HepG2 (cell line): ENCODE data around the gene ACOXL. TPM values are rescaled to one million over a fixed set of nuclear protein-coding genes. Genes with fewer than 3 reads are reported as not detected.

Source experiments
- ATAC-seq: fragments of 200-7000 bp; cut with Tn5 transposase; 3 replicates; pipeline ENCODE4 v1.9.1; 2020; ENCODE audit warnings: mild to moderate bottlenecking, moderate library complexity
- BruUV-seq: library from RNA; stranded (reverse); fragments of 400-500 nt; replicated peaks from 2 replicates; lab custom pipeline; 2021; lab: Mats Ljungman, UMichigan
- CTCF ChIA-PET: fragments of 300-600 bp; formaldehyde crosslinking; extraction: SDS; loops from one replicate; lab custom pipeline; 2021; ENCODE audit warnings: low total read pairs, inconsistent platforms, low intra/inter-chr PET ratio; lab: Yijun Ruan, JAX
- POLR2A ChIA-PET: fragments of 350-600 bp; sonication (Branson Sonifier 250); formaldehyde crosslinking; loops from one replicate; lab custom pipeline; 2020; ENCODE audit warnings: antibody characterized with exemption, inconsistent platforms; lab: Yijun Ruan, JAX
- DNase-seq: peaks from one replicate; pipeline ENCODE4 v3.0.0-alpha.2; 2015; ENCODE audit warnings: low spot score
- FAIRE-seq: peaks from 3 replicates; lab custom pipeline; 2011; peaks lifted over from hg19 to GRCh38; lab: Jason Lieb, UNC
- H2AFZ ChIP-seq: one replicate; pipeline ENCODE4 v1.6.1; 2011; ENCODE audit warnings: low read length, inconsistent platforms
- H3K27ac ChIP-seq: fragments of 300-600 bp; 3 replicates; pipeline ENCODE4 v1.8.0; 2011; ENCODE audit warnings: mixed run types, mild to moderate bottlenecking, mixed read lengths, low read length, inconsistent platforms; ENCODE audit not compliant: insufficient read depth; ENCODE audit errors: extremely low read length
- H3K27me3 ChIP-seq, 2 experiments: fragments of 200-600 bp in 1 of 2; 2 replicates in 1 of 2; 3 replicates in 1 of 2; pipeline versions ENCODE4 v1.6.0 to v1.8.0; 2011; ENCODE audit warnings: low read length in 2 of 2, mild to moderate bottlenecking in 2 of 2, moderate library complexity in 2 of 2, inconsistent platforms in 1 of 2; ENCODE audit not compliant: insufficient read depth in 2 of 2, control insufficient read depth in 1 of 2
- H3K36me3 ChIP-seq, 2 experiments: fragments of 200-600 bp in 1 of 2; replicated peaks in 1 of 2; 2 replicates in 1 of 2; 3 replicates in 1 of 2; pipeline versions ENCODE4 v1.5.1 to v1.8.0; 2011; ENCODE audit warnings: low read length in 2 of 2, inconsistent platforms in 1 of 2; ENCODE audit not compliant: insufficient read depth in 2 of 2, control insufficient read depth in 1 of 2
- H3K4me1 ChIP-seq: 2 replicates; pipeline ENCODE4 v1.5.1; 2012; ENCODE audit warnings: low read length, inconsistent platforms; ENCODE audit not compliant: insufficient read depth
- H3K4me2 ChIP-seq: 2 replicates; pipeline ENCODE4 v1.6.0; 2011; ENCODE audit warnings: low read depth, low read length, inconsistent platforms
- H3K4me3 ChIP-seq, 3 experiments: fragments of 200-600 bp in 1 of 3; sonication (generic), shearing (Covaris generic) in 1 of 3; replicated peaks in 1 of 3; 2 replicates each; pipeline ENCODE4 v1.5.1; 2011 to 2016; ENCODE audit warnings: low read length in 3 of 3, inconsistent platforms in 2 of 3, low read depth in 2 of 3, mild to moderate bottlenecking in 2 of 3, control low read depth in 1 of 3, mixed read lengths in 1 of 3; ENCODE audit not compliant: insufficient read depth in 1 of 3
- H3K79me2 ChIP-seq: one replicate; pipeline ENCODE4 v1.6.1; 2011; ENCODE audit warnings: low read length, inconsistent platforms; ENCODE audit not compliant: insufficient read depth
- H3K9ac ChIP-seq: 2 replicates; pipeline ENCODE4 v1.6.0; 2011; ENCODE audit warnings: mild to moderate bottlenecking, low read depth, low read length, inconsistent platforms; ENCODE audit not compliant: insufficient read depth
- H3K9me3 ChIP-seq: 2 replicates; pipeline ENCODE4 v1.5.1; 2012; ENCODE audit warnings: mild to moderate bottlenecking, low read length
- H4K20me1 ChIP-seq: 2 replicates; pipeline ENCODE4 v1.6.0; 2011; ENCODE audit warnings: inconsistent platforms, mild to moderate bottlenecking, low read length, moderate library complexity; ENCODE audit not compliant: insufficient read depth
- DR1 ChIP-seq: sonication (generic); formaldehyde crosslinking; IDR thresholded peaks from 2 replicates; pipeline ENCODE4 v1.8.0; 2021; ENCODE audit warnings: mild to moderate bottlenecking, missing genetic modification reagents, inconsistent platforms
- HOXA5 ChIP-seq: sonication (generic); formaldehyde crosslinking; IDR thresholded peaks from 2 replicates; pipeline ENCODE4 v1.4.0; 2020; ENCODE audit warnings: missing genetic modification reagents
- JUNB ChIP-seq: sonication (generic); formaldehyde crosslinking; IDR thresholded peaks from 2 replicates; pipeline ENCODE4 v1.8.0; 2022; ENCODE audit warnings: missing genetic modification reagents, mild to moderate bottlenecking, borderline replicate concordance
- KLF6 ChIP-seq: IDR thresholded peaks from 2 replicates; pipeline ENCODE4 v1.8.0; 2016; ENCODE audit warnings: missing biosample characterization, missing genetic modification reagents
- RARG ChIP-seq: sonication (generic); formaldehyde crosslinking; IDR thresholded peaks from 2 replicates; pipeline ENCODE4 v1.4.0; 2020; ENCODE audit warnings: low read depth, mild to moderate bottlenecking, missing genetic modification reagents
- SRSF4 ChIP-seq: fragments of 200-400 bp; formaldehyde crosslinking; IDR thresholded peaks from one replicate; pipeline ENCODE4 v1.6.1; 2018; ENCODE audit warnings: mild to moderate bottlenecking, low read depth, low read length, moderate library complexity; ENCODE audit not compliant: poor library complexity, severe bottlenecking
- ZBTB20 ChIP-seq: sonication (generic); formaldehyde crosslinking; IDR thresholded peaks from 2 replicates; pipeline ENCODE4 v1.8.1; 2023; ENCODE audit warnings: missing genetic modification reagents, low read depth, mild to moderate bottlenecking, borderline replicate concordance
- ZNF570 ChIP-seq: sonication (generic); formaldehyde crosslinking; IDR thresholded peaks from 2 replicates; pipeline ENCODE4 v1.4.0; 2020; ENCODE audit warnings: mild to moderate bottlenecking, missing genetic modification reagents, borderline replicate concordance
- WGBS: methylation state at CpG from one replicate; pipeline ENCODE4 v1.1.6; 2017; ENCODE audit warnings: low lambda C conversion rate; 5-methylcytosine and 5-hydroxymethylcytosine counted together
- in situ Hi-C: cut with HindIII; loops from 2 replicates; pipeline ENCODE4 v1.10.0; 2017; ENCODE audit warnings: low pct_unique_long_range_greater_than_20kb; ENCODE audit not compliant: extremely low pct_ligation_motif_present
- intact Hi-C: fragments of 100-400 bp; cut with micrococcal nuclease; formaldehyde crosslinking; loops from one replicate; pipeline ENCODE4 v1.10.0; 2022; ENCODE audit not compliant: unreplicated experiment
- polyA plus RNA-seq, 8 experiments: library from polyadenylated mRNA; depleted of rRNA in 3 of 8; stranded (reverse) in 7 of 8; unstranded in 1 of 8; fragments of >200 nt; fragmentation: Illumina TruSeq in 4 of 8; extraction: Trizol in 4 of 8; gene quantifications; 2 replicates each; pipeline versions ENCODE4 v1.2.1 to v1.2.3, GENCODE V29; 2011 to 2016; ENCODE audit warnings: low read depth in 4 of 8, missing spikeins in 1 of 8, mixed read lengths in 1 of 8; ENCODE audit not compliant: insufficient read depth in 1 of 8
- total RNA-seq, 5 experiments: library from RNA; depleted of rRNA; stranded (reverse); fragments of >200 nt; fragmentation: Illumina TruSeq; extraction: Trizol; gene quantifications; 2 replicates each; pipeline ENCODE4 v1.2.3, GENCODE V29; 2016; ENCODE audit warnings: low read depth in 1 of 5
- TF ChIP-seq, protein P1 (sequence below): sonication (generic); formaldehyde crosslinking; IDR thresholded peaks from 2 replicates; pipeline ENCODE4 v1.5.1; 2020; ENCODE audit warnings: mild to moderate bottlenecking, missing genetic modification reagents, moderate library complexity
- TF ChIP-seq, protein P2 (sequence below): sonication (generic); formaldehyde crosslinking; IDR thresholded peaks from 2 replicates; pipeline ENCODE4 v1.5.0; 2020; ENCODE audit warnings: mild to moderate bottlenecking, missing genetic modification reagents
- TF ChIP-seq, protein P3 (sequence below): IDR thresholded peaks from 2 replicates; pipeline ENCODE4 v1.6.1; 2012; ENCODE audit warnings: low read length, improper control_type of control experiment
- TF ChIP-seq, protein P4 (sequence below): sonication (generic); formaldehyde crosslinking; IDR thresholded peaks from 2 replicates; pipeline ENCODE4 v1.5.0; 2020; ENCODE audit warnings: missing genetic modification reagents

Gene ACOXL
- total and polyA plus RNA-seq, 2 of the 13 experiments (the other 11 are each of a cell fraction or from before 2014, with no cell fraction given), result not detected

DNA sequence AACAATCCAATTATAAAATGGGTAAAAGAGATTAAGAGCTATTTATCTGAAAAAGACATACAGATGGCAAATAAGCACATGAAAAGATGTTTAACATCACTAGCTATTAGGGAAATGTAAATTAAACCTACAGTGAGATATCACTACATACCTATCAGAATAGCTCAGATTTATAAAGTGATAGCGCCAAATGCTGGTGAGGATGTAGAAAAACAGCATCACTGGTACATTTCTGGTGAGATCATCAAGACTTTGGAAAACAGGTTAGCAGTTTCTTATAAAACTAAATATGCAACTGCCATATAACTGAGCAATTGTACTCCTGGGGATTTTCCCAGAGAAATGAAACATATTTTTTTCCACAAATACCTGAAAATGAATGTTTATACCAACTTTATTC lies 100.4 kb downstream of the ACOXL start:
- Histone ChIP-seq H3K27me3 (peaks cover 6 to 30% of the 10 kb centered on the region in 2 experiments), H3K4me2 (no peak overlapping the region), H3K4me1 (no peaks in the 10 kb centered on the region), H3K36me3 (no peaks in the 10 kb centered on the region), H4K20me1 (no peaks in the 10 kb centered on the region), H3K27ac (no peak overlapping the region), H2AFZ (no peak overlapping the region), H3K79me2 (no peaks in the 10 kb centered on the region), H3K4me3 (no peak overlapping the region), H3K9ac (no peak overlapping the region), H3K9me3 (no peaks in the 10 kb centered on the region)
- WGBS, result 0% methylated on average over 1 of the region's 1 CpG
- FAIRE-seq (no peak), ATAC-seq (no peak), DNase-seq (no peak)
- in situ Hi-C loops, result no loop called here
- BruUV-seq, result no TSS peak
- intact Hi-C loops, result no loop called here
- ChIA-PET CTCF (no interaction called here), POLR2A (no interaction called here)
- TF ChIP-seq HOXA5 (CRISPR knock-in tag) (no peak), DR1 (CRISPR knock-in tag) (no peak), KLF6 (CRISPR knock-in tag) (no peak), ZBTB20 (no peak), RARG (CRISPR knock-in tag) (no peak), SRSF4 (no peak), ZNF570 (CRISPR knock-in tag) (no peak), JUNB (CRISPR knock-in tag) (no peak)
- TF ChIP-seq, protein P1, sequence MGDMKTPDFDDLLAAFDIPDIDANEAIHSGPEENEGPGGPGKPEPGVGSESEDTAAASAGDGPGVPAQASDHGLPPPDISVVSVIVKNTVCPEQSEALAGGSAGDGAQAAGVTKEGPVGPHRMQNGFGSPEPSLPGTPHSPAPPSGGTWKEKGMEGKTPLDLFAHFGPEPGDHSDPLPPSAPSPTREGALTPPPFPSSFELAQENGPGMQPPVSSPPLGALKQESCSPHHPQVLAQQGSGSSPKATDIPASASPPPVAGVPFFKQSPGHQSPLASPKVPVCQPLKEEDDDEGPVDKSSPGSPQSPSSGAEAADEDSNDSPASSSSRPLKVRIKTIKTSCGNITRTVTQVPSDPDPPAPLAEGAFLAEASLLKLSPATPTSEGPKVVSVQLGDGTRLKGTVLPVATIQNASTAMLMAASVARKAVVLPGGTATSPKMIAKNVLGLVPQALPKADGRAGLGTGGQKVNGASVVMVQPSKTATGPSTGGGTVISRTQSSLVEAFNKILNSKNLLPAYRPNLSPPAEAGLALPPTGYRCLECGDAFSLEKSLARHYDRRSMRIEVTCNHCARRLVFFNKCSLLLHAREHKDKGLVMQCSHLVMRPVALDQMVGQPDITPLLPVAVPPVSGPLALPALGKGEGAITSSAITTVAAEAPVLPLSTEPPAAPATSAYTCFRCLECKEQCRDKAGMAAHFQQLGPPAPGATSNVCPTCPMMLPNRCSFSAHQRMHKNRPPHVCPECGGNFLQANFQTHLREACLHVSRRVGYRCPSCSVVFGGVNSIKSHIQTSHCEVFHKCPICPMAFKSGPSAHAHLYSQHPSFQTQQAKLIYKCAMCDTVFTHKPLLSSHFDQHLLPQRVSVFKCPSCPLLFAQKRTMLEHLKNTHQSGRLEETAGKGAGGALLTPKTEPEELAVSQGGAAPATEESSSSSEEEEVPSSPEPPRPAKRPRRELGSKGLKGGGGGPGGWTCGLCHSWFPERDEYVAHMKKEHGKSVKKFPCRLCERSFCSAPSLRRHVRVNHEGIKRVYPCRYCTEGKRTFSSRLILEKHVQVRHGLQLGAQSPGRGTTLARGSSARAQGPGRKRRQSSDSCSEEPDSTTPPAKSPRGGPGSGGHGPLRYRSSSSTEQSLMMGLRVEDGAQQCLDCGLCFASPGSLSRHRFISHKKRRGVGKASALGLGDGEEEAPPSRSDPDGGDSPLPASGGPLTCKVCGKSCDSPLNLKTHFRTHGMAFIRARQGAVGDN, result no peak
- TF ChIP-seq, protein P2, sequence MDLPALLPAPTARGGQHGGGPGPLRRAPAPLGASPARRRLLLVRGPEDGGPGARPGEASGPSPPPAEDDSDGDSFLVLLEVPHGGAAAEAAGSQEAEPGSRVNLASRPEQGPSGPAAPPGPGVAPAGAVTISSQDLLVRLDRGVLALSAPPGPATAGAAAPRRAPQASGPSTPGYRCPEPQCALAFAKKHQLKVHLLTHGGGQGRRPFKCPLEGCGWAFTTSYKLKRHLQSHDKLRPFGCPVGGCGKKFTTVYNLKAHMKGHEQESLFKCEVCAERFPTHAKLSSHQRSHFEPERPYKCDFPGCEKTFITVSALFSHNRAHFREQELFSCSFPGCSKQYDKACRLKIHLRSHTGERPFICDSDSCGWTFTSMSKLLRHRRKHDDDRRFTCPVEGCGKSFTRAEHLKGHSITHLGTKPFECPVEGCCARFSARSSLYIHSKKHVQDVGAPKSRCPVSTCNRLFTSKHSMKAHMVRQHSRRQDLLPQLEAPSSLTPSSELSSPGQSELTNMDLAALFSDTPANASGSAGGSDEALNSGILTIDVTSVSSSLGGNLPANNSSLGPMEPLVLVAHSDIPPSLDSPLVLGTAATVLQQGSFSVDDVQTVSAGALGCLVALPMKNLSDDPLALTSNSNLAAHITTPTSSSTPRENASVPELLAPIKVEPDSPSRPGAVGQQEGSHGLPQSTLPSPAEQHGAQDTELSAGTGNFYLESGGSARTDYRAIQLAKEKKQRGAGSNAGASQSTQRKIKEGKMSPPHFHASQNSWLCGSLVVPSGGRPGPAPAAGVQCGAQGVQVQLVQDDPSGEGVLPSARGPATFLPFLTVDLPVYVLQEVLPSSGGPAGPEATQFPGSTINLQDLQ, result no peak
- TF ChIP-seq, protein P3, sequence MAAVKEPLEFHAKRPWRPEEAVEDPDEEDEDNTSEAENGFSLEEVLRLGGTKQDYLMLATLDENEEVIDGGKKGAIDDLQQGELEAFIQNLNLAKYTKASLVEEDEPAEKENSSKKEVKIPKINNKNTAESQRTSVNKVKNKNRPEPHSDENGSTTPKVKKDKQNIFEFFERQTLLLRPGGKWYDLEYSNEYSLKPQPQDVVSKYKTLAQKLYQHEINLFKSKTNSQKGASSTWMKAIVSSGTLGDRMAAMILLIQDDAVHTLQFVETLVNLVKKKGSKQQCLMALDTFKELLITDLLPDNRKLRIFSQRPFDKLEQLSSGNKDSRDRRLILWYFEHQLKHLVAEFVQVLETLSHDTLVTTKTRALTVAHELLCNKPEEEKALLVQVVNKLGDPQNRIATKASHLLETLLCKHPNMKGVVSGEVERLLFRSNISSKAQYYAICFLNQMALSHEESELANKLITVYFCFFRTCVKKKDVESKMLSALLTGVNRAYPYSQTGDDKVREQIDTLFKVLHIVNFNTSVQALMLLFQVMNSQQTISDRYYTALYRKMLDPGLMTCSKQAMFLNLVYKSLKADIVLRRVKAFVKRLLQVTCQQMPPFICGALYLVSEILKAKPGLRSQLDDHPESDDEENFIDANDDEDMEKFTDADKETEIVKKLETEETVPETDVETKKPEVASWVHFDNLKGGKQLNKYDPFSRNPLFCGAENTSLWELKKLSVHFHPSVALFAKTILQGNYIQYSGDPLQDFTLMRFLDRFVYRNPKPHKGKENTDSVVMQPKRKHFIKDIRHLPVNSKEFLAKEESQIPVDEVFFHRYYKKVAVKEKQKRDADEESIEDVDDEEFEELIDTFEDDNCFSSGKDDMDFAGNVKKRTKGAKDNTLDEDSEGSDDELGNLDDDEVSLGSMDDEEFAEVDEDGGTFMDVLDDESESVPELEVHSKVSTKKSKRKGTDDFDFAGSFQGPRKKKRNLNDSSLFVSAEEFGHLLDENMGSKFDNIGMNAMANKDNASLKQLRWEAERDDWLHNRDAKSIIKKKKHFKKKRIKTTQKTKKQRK, result no peak
- TF ChIP-seq, protein P4, sequence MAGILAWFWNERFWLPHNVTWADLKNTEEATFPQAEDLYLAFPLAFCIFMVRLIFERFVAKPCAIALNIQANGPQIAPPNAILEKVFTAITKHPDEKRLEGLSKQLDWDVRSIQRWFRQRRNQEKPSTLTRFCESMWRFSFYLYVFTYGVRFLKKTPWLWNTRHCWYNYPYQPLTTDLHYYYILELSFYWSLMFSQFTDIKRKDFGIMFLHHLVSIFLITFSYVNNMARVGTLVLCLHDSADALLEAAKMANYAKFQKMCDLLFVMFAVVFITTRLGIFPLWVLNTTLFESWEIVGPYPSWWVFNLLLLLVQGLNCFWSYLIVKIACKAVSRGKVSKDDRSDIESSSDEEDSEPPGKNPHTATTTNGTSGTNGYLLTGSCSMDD (CRISPR knock-in tag), result no peak
